Spleen (tissue), 11 donors: ENCODE results near the gene PCGF3. TPM values are rescaled to one million over a fixed set of nuclear protein-coding genes. Genes with fewer than 3 reads are reported as not detected.
A peak's percentile ranks its signal among the peaks of the same experiment; 100 is the strongest.

Experiments used
- DNase-seq: peaks from one replicate; pipeline ENCODE4 v3.0.0-alpha.2; 2020
- H3K27ac ChIP-seq, 8 donors: fragments of 200-600 bp; sonication (generic) in 7 of 8; 1 replicate in 4 of 8; 2 replicates in 4 of 8; pipeline versions ENCODE4 v1.5.0 to v1.8.0; 2016 to 2021; ENCODE audit warnings: inconsistent platforms in 4 of 8, mild to moderate bottlenecking in 4 of 8, moderate library complexity in 1 of 8
- H3K27me3 ChIP-seq, 7 donors: fragments of 200-600 bp; sonication (generic) in 6 of 7; replicated peaks in 1 of 7; 1 replicate in 4 of 7; 2 replicates in 3 of 7; pipeline versions ENCODE4 v1.5.0 to v1.8.0; 2016 to 2021; ENCODE audit warnings: inconsistent platforms in 3 of 7, mild to moderate bottlenecking in 1 of 7
- H3K36me3 ChIP-seq, 6 donors: fragments of 200-600 bp; sonication (generic) in 5 of 6; 1 replicate in 4 of 6; 2 replicates in 2 of 6; pipeline versions ENCODE4 v1.5.0 to v1.8.0; 2016 to 2021; ENCODE audit warnings: inconsistent platforms in 2 of 6
- H3K4me1 ChIP-seq, 6 donors: fragments of 200-600 bp; sonication (generic) in 5 of 6; 1 replicate in 3 of 6; 2 replicates in 3 of 6; pipeline versions ENCODE4 v1.5.0 to v1.8.0; 2016 to 2021; ENCODE audit warnings: inconsistent platforms in 3 of 6
- H3K4me3 ChIP-seq, 8 donors: fragments of 200-600 bp; sonication (generic) in 7 of 8; 1 replicate in 4 of 8; 2 replicates in 4 of 8; pipeline versions ENCODE4 v1.5.0 to v1.8.0; 2016 to 2021; ENCODE audit warnings: inconsistent platforms in 4 of 8, mild to moderate bottlenecking in 4 of 8, moderate library complexity in 2 of 8
- H3K9me3 ChIP-seq, 8 donors: fragments of 200-600 bp; sonication (generic) in 7 of 8; 1 replicate in 4 of 8; 2 replicates in 4 of 8; pipeline versions ENCODE4 v1.5.0 to v1.8.0; 2016 to 2021; ENCODE audit warnings: inconsistent platforms in 4 of 8
- POLR2A ChIP-seq, 3 donors: fragments of 450-650 bp; IDR thresholded peaks; one replicate each; pipeline ENCODE4 v1.5.1; 2017; ENCODE audit warnings: antibody characterized with exemption in 3 of 3, mild to moderate bottlenecking in 1 of 3
- POLR2AphosphoS5 ChIP-seq, 3 donors: sonication (generic); formaldehyde crosslinking; IDR thresholded peaks; one replicate each; pipeline ENCODE4 v1.5.1; 2017; ENCODE audit warnings: antibody characterized with exemption in 3 of 3
- WGBS, 5 donors: extraction: QIAGEN DNeasy Blood & Tissue Kit in 3 of 5; methylation state at CpG; one replicate each; pipeline versions ENCODE4 v1.1.5 to v1.1.7; 2013 to 2018; 5-methylcytosine and 5-hydroxymethylcytosine counted together
- intact Hi-C: fragments of 100-400 bp; cut with DNase I; formaldehyde crosslinking; loops from one replicate; pipeline ENCODE4 v1.15.0; 2023; ENCODE audit warnings: low total_unique reads
- polyA plus RNA-seq, 3 donors: library from polyadenylated mRNA; stranded (reverse); fragments of 200-250 nt; gene quantifications; one replicate each; pipeline ENCODE4 v1.2.1, GENCODE V29; 2013
- total RNA-seq, 7 donors: library from RNA; depleted of rRNA in 3 of 7; stranded (reverse); fragments of >200 nt in 3 of 7; fragmentation: NEBNext Ultra II Directional in 4 of 7; extraction: Animal tissue kit (Norgen Biotek cat#: 25700) in 4 of 7; gene quantifications; one replicate each; pipeline versions ENCODE4 v1.1.0 to v1.2.1, GENCODE V29; 2016 to 2021
- TF ChIP-seq, protein P1 (sequence below), 11 experiments: fragments of 200-600 bp in 7 of 11; fragments of 450-650 bp in 4 of 11; sonication (generic) in 4 of 11; IDR thresholded peaks in 8 of 11; conservative IDR thresholded peaks in 3 of 11; 1 replicate in 7 of 11; 2 replicates in 4 of 11; pipeline versions ENCODE4 v1.4.0 to v1.8.0; 2016 to 2021; ENCODE audit warnings: antibody characterized with exemption in 11 of 11, inconsistent platforms in 4 of 11, mild to moderate bottlenecking in 1 of 11
- donor health status: healthy with polysubstance abuse.
- donor health status: DM: no; HTN: no; CAD: no; lungs with moderate emphysema.
- donor health status: DM: no; HTN: no; CAD: no.
- donor health status: Bipolar disorder and iron deficiency.
- donor health status: healthy.
- donor health status: DM: no; HTN: no; CAD: no.
- donor health status: DM: yes; HTN: yes; CAD: no.

Gene PCGF3
- total and polyA plus RNA-seq, 10 donors = 29.7 to 102 (median 69.4) TPM

DNA sequence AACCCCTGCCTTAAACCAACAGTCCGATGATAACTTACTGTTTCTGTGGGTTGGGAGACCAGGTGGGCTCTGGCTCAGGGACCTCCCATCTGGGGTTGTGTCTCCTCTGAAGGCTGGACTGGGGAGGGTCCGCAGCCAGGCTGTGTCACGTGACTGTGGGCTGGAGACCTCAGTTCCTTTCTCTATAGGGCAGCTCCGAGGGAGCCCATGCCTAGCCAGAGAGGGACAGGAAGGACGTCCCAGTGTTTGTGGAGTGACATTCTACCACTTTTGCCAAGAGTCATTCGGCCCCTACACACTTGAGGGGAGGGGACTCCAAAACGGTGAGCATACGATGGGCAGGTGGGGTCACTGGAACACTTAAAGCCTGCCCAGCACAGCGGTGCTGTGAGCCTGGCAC lies 4.5 kb downstream of the PCGF3 start:
- Histone ChIP-seq H3K36me3 (peaks cover 0 to 32% (median 4%) of the 10 kb centered on the region in 6 donors), H3K4me1 (peaks cover 12 to 86% (median 35%) of the 10 kb centered on the region in 6 donors), H3K27me3 (no peaks in the 10 kb centered on the region), H3K4me3 (peak overlapping the region in 1 of 8 donors; percentile 35), H3K27ac (peak overlapping the region in 6 of 8 donors; percentile 29 to 77 (median 70)), H3K9me3 (no peaks in the 10 kb centered on the region)
- intact Hi-C loops = no loop called here
- 61 to 70% (median 65%) methylated on average over 8 to 9 of the region's 9 CpGs for WGBS, 5 donors
- no peak for TF ChIP-seq POLR2A (IDR thresholded peaks at IDR 0.05)
- TF ChIP-seq POLR2AphosphoS5 (IDR thresholded peaks at IDR 0.05) = no peak
- TF ChIP-seq, protein P1, sequence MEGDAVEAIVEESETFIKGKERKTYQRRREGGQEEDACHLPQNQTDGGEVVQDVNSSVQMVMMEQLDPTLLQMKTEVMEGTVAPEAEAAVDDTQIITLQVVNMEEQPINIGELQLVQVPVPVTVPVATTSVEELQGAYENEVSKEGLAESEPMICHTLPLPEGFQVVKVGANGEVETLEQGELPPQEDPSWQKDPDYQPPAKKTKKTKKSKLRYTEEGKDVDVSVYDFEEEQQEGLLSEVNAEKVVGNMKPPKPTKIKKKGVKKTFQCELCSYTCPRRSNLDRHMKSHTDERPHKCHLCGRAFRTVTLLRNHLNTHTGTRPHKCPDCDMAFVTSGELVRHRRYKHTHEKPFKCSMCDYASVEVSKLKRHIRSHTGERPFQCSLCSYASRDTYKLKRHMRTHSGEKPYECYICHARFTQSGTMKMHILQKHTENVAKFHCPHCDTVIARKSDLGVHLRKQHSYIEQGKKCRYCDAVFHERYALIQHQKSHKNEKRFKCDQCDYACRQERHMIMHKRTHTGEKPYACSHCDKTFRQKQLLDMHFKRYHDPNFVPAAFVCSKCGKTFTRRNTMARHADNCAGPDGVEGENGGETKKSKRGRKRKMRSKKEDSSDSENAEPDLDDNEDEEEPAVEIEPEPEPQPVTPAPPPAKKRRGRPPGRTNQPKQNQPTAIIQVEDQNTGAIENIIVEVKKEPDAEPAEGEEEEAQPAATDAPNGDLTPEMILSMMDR (IDR thresholded peaks at IDR 0.05 in 8 of 11, conservative IDR thresholded peaks at IDR 0.05 in 3 of 11) = no peak
- DNase-seq = no peak

DNA sequence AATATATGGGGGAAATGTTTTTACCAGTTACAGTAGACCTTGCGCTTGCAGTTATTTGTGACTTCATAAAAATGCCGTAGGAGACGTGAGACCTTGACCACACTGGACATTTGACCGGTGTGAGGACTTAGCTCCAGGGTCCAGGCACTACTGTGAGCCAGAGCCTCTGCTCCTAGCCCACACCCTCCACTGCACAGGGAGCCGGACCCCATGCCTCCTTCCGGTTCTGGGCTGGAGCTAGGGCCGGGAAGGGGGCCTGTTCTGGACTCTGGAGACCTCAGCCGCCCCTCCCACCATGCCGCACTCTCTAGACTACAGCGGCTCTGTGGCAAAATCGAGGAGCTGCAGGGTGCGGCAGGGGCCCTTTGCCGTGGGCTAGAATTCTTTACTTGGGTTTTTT lies 5.3 kb downstream of the PCGF3 start:
- peaks cover 0 to 32% (median 4%) of the 10 kb centered on the region in 6 donors for H3K36me3 ChIP-seq
- H3K4me1 ChIP-seq = peaks cover 12 to 85% (median 34%) of the 10 kb centered on the region in 6 donors
- peak overlapping the region in 1 of 8 donors; percentile 35 for H3K4me3 ChIP-seq
- H3K9me3 ChIP-seq = no peaks in the 10 kb centered on the region
- intact Hi-C loops = no loop called here
- no peak for DNase-seq
- TF ChIP-seq POLR2AphosphoS5 (IDR thresholded peaks at IDR 0.05) = no peak
- no peak for TF ChIP-seq POLR2A (IDR thresholded peaks at IDR 0.05)
- TF ChIP-seq, protein P1 (IDR thresholded peaks at IDR 0.05 in 8 of 11, conservative IDR thresholded peaks at IDR 0.05 in 3 of 11) = no peak
- WGBS, 5 donors = 88 to 93% (median 91%) methylated on average over 13 of the region's 13 CpGs
- H3K27me3 ChIP-seq = no peaks in the 10 kb centered on the region
- H3K27ac ChIP-seq = peak overlapping the region in 4 of 8 donors; percentile 70 to 77 (median 71)

DNA sequence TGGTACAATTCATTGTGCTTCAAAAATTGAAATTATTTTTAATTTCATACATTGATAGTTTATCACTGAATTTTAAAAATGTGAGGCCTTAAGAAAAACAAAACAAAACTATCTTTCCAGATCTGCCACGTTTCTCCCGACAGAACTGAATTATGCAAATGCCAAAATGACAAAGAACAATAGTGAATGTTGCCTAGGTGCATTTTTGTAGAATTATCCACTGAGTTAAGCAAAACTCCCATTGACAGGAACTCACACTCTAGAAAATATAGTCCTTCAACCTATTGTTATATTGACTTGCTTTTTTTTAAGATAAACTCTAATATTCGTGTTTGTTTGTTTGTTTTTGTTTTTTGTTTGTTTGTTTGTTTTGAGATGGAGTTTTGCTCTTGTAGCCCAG lies 6.5 kb downstream of the PCGF3 start:
- intact Hi-C loops = no loop called here
- 72 to 87% (median 79%) methylated on average over 3 of the region's 3 CpGs for WGBS, 5 donors
- H3K4me1 ChIP-seq = peaks cover 8 to 74% (median 30%) of the 10 kb centered on the region in 6 donors
- H3K27me3 ChIP-seq = no peaks in the 10 kb centered on the region
- no peak overlapping the region for H3K4me3 ChIP-seq
- DNase-seq = no peak
- H3K36me3 ChIP-seq = peaks cover 0 to 32% (median 4%) of the 10 kb centered on the region in 6 donors
- no peak for TF ChIP-seq POLR2A (IDR thresholded peaks at IDR 0.05)
- no peak for TF ChIP-seq POLR2AphosphoS5 (IDR thresholded peaks at IDR 0.05)
- TF ChIP-seq, protein P1 (IDR thresholded peaks at IDR 0.05 in 8 of 11, conservative IDR thresholded peaks at IDR 0.05 in 3 of 11) = no peak
- H3K27ac ChIP-seq = no peak overlapping the region
- no peaks in the 10 kb centered on the region for H3K9me3 ChIP-seq

DNA sequence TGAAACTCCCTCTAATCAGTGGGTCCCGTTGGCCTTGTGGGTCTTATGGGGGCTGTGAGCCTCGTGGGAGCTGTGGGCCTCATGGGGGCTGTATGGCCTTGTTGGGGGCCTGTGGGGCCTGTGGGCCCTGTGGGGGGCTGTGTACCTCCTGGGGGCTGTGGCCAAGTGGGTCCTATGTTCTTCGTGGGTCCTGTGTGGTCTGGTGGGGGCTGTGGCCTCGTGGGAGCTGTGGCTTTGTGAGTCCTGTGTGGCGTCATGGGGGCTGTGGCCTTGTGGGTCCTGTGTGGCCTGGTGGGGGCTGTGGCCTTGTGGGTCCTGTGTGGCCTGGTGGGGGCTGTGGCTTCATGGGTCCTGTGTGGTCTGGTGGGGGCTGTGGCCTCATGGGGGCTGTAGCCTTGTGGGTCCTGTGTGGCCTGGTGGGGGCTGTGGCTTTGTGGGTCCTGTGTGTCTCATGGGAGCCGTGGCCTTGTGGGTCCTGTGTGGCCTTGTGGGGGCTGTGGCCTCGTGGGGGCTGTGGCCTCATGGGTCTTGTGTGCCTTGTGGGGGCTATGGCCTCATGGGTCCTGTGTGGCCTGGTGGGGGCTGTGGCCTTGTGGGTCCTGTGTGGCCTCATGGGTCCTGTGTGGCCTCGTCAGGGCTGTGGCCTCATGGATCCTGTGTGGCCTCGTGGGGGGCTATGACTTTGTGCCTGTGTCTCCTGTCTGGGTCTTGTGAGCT lies 7.4 kb downstream of the PCGF3 start:
- Histone ChIP-seq H3K27me3 (no peaks in the 10 kb centered on the region), H3K4me3 (no peak overlapping the region), H3K4me1 (peaks cover 4 to 74% (median 29%) of the 10 kb centered on the region in 6 donors), H3K36me3 (peaks cover 0 to 31% (median 4%) of the 10 kb centered on the region in 6 donors), H3K27ac (no peak overlapping the region), H3K9me3 (no peaks in the 10 kb centered on the region)
- TF ChIP-seq POLR2AphosphoS5 (IDR thresholded peaks at IDR 0.05) = no peak
- TF ChIP-seq, protein P1 (IDR thresholded peaks at IDR 0.05 in 8 of 11, conservative IDR thresholded peaks at IDR 0.05 in 3 of 11) = no peak
- TF ChIP-seq POLR2A (IDR thresholded peaks at IDR 0.05) = no peak
- intact Hi-C loops = no loop called here
- no peak for DNase-seq
- 63 to 77% (median 75%) methylated on average over 7 to 9 of the region's 9 CpGs for WGBS, 5 donors
